ENCODE data around the gene KIRREL2.
A peak's percentile ranks its signal among the peaks of the same experiment; 100 is the strongest.

Gene KIRREL2

GRCh38 chr19:35856546-35857149 is at the start of gene KIRREL2:
TSS of gene KIRREL2 (plus strand) at chr19:35856911. CDS start at chr19:35857120, 209 bp downstream.
- Histone ChIP-seq H3K27me3 (peaks cover 100% of the 10 kb centered on the region), H3K4me3 (ENCODE audit: low read depth in 1 of 2, low read length in 1 of 2) (peak within 1 kb of the TSS; percentile 61 to 67)
- no peak for TF ChIP-seq CTCF (IDR thresholded peaks at IDR 0.05)

GRCh38 chr19:35807633-35808032 is 49.1 kb upstream of the KIRREL2 start:
- Histone ChIP-seq H3K4me3 (ENCODE audit: low read depth in 1 of 2, low read length in 1 of 2) (no peak overlapping the region), H3K27me3 (peaks cover 6% of the 10 kb centered on the region), H3K4me1 (ENCODE audit: control insufficient read depth in 1 of 2, insufficient read depth in 1 of 2, low read depth in 1 of 2, low read length in 1 of 2) (peaks cover 42 to 49% of the 10 kb centered on the region in 2 experiments), H3K9me3 (no peaks in the 10 kb centered on the region), H3K36me3 (no peaks in the 10 kb centered on the region), H3K27ac (peak overlapping the region; percentile 18)
- TF ChIP-seq CTCF (IDR thresholded peaks at IDR 0.05), result no peak

More at GRCh38 chr19:35856546-35857149, at the start of gene KIRREL2:
- Histone ChIP-seq H3K9me3 (no peaks in the 10 kb centered on the region), H3K36me3 (no peaks in the 10 kb centered on the region), H3K27ac (no peak within 1 kb of the TSS), H3K4me1 (ENCODE audit: control insufficient read depth in 1 of 2, insufficient read depth in 1 of 2, low read depth in 1 of 2, low read length in 1 of 2) (peaks cover 3 to 4% of the 10 kb centered on the region in 2 experiments)

- H3K4me3 ChIP-seq (ENCODE audit: low read depth in 1 of 2, low read length in 1 of 2), result no peak overlapping the region
- TF ChIP-seq CTCF (IDR thresholded peaks at IDR 0.05), result no peak
- peaks cover 17 to 18% of the 10 kb centered on the region in 2 experiments for H3K4me1 ChIP-seq (ENCODE audit: control insufficient read depth in 1 of 2, insufficient read depth in 1 of 2, low read depth in 1 of 2, low read length in 1 of 2)
- H3K9me3 ChIP-seq, result no peaks in the 10 kb centered on the region
- peaks cover 20% of the 10 kb centered on the region for H3K27me3 ChIP-seq
- H3K36me3 ChIP-seq, result no peaks in the 10 kb centered on the region
- H3K27ac ChIP-seq, result no peak overlapping the region
Observed at GRCh38 chr19:35811317-35812219, 45.1 kb upstream of the KIRREL2 start.

- H3K4me1 ChIP-seq (ENCODE audit: control insufficient read depth in 1 of 2, insufficient read depth in 1 of 2, low read depth in 1 of 2, low read length in 1 of 2), result peaks cover 15 to 17% of the 10 kb centered on the region in 2 experiments
- H3K27me3 ChIP-seq, result peaks cover 24% of the 10 kb centered on the region
- H3K4me3 ChIP-seq (ENCODE audit: low read depth in 1 of 2, low read length in 1 of 2), result no peak within 1 kb of the TSS
- no peak within 1 kb of the TSS for H3K27ac ChIP-seq
- H3K9me3 ChIP-seq, result no peaks in the 10 kb centered on the region
- H3K36me3 ChIP-seq, result no peaks in the 10 kb centered on the region
- no peak for TF ChIP-seq CTCF (IDR thresholded peaks at IDR 0.05)
Observed at GRCh38 chr19:35812220-35813042, 44.3 kb upstream of the KIRREL2 start, which contains the start of gene PRODH2. TSS of gene PRODH2 (minus strand) at chr19:35812845. CDS start at chr19:35812805, 40 bp downstream.

Measured in neutrophil (primary cell).